Measurements from ENCODE around the gene UBE2J1.
A peak's percentile ranks its signal among the peaks of the same experiment; 100 is the strongest.

UBE2J1 gene

DNA sequence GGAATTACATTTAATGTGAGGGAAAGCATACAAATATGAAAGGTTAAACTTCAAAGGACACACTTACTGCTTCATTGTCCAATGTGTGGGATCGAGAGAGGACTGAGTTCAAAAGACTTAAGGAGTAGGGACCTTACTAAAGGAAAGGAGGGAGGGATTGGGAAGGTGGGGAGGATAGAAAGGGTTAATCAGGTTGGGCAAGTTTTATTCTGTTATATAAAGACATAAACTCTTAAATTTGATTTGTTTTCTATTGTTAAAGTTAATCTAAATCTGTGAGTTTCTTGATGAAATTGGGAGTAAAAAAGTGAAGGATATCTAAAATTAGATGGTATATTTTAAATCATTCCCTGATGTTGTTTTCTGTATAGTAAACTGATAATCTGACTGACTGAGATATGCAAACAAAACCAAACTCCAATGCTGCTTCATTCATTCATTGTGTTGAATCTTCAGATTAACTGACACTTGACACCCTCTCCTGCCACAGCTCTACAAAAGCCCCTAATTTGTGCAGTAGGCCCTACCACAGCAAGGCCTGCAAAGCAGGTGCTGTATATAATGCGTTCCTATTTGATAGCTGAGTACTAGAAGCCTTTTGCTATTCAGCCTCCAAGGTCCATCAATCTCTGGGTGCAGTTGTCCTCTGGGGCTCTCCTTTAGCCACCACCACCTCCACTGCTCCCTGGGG, 1.3 kb upstream of the UBE2J1 start:
- TF ChIP-seq POLR2A (IDR thresholded peaks at IDR 0.05; ENCODE audit: low read length): no peak
- no peak for TF ChIP-seq GATA1 (IDR thresholded peaks at IDR 0.05; ENCODE audit: low read depth, low read length)
- peak in 1 of 2 experiments; percentile 20 for DNase-seq

DNA sequence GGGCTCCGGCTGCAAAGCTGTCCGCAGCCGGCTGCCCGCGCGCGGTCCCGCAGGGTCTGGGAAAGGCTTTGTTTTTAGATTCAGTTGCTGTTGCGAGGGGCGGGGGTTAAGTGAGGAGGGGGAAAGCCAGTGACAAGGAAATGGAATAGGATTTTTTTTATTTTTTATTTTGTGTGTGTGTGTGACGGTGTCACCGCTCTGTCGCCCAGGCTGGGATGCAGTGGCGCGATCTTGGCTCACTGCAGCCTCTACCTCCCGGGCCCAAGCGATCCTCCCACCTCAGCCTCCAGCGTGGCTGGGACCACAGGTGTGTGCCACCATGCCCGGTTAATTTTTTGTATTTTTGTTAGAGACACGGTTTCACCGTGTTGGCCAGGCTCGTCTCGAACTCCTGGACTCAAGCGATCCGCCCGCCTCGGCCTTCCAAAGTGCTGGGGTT, 615 bp upstream of the UBE2J1 start:
- DNase-seq: no peak

DNA sequence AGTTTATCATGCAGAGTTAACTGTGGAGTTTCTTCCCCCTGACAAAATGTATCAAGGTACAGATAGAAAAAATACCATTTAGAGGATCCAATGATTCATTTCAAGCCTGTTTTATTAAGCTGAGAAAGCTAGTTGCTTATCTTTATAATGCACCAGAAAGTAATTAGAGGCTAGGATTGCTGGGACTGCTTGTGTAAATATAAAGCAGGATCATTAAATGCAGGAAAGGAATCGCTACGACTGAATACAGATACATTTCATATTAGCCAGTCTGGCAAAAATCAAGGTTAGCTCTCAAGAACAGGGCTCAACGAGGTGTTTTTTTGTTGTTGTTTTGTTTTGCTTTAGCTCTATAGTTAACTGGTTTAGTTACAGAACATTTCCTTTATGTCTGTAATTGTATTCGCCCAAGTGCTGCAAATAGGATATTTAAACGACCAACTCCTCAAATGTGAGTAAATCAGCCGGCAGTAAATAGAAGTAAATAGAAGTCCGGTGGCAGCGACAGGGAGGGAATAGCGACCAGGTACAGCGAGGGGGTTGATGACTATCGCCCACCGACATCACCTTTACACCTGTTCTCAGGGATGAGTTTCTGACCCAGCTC, 748 bp downstream of the UBE2J1 start:
- TF ChIP-seq GATA1 (IDR thresholded peaks at IDR 0.05; ENCODE audit: low read depth, low read length) (no peak), POLR2A (IDR thresholded peaks at IDR 0.05; ENCODE audit: low read length) (no peak)
- DNase-seq: no peak

More for the DNA sequence above, 615 bp upstream of the UBE2J1 start:
- TF ChIP-seq GATA1 (IDR thresholded peaks at IDR 0.05; ENCODE audit: low read depth, low read length): no peak
- no peak for TF ChIP-seq POLR2A (IDR thresholded peaks at IDR 0.05; ENCODE audit: low read length)

DNA sequence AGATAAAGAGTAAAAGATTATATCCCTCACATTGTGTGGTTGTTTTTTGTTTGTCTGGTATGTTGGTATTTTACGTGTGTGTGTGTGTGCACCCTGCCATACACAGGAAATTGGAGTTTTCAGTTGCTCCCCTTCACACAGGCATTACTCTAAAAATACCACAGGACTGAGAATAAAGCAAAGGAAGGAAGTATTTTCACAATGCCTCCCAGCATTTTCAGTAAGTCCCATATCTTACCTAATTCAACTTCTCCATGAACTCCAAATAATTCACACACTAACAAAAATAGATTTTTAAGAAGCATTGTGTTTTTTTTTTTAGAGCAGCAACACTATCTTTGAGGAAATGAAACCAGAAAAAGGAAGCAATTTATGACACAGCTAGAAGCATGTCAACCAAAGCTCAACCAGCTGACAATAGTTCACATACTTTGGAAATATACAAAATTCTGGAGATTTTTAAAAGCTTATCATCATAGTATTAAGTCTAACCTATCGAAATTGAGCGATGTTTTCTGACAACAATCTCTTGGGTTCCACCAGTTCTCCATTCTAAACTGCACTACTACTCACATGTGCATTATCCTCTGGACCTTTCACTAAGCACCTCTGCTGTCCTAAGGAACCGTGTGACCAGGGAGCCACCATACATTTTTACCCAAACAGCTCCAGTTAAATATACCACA, 2.1 kb downstream of the UBE2J1 start:
- no peak for TF ChIP-seq POLR2A (IDR thresholded peaks at IDR 0.05; ENCODE audit: low read length)
- no peak for TF ChIP-seq GATA1 (IDR thresholded peaks at IDR 0.05; ENCODE audit: low read depth, low read length)
- DNase-seq: peak; percentile 18 to 28

DNA sequence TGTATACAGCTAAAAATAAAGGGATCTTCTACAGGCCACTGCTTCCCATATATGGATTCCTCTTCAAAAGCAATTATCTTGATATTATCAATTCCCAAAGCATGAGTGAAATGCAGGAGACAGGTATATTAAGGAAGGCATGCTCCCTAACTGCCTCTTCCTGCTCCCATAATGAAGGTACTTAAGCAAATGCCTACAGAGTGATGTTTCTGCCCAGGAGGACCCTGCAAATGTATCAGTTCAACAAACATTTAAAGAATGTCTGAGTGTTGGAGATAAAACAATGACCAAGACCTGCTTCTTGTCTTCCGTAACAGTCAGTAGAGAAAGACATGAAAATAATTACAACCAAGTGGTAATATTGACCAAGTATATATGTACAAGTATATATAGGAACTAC, 4.2 kb downstream of the UBE2J1 start:
- TF ChIP-seq POLR2A (IDR thresholded peaks at IDR 0.05; ENCODE audit: low read length) (no peak), GATA1 (IDR thresholded peaks at IDR 0.05; ENCODE audit: low read depth, low read length) (no peak)
- no peak for DNase-seq

DNA sequence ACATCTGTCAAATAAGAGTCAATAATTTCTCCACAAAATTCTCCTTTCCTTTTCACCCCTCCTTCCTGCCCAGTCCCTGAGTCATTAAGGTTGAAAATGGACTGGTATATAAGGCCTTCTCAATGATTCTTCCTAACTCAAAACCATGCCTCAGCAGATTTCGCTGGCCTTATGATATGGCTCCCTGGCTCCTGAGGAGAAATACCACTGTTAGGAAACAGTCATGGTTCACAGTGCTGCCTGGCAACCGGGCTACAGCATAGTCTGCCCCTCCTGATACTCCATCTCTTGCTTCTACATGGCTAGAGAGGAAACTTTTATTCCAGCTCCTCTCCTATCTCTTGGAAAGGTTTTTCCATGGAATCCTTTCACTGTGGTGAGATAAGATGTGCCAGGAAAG, 4.7 kb downstream of the UBE2J1 start:
- DNase-seq: peak; percentile 9 to 12
- no peak for TF ChIP-seq POLR2A (IDR thresholded peaks at IDR 0.05; ENCODE audit: low read length)

DNA sequence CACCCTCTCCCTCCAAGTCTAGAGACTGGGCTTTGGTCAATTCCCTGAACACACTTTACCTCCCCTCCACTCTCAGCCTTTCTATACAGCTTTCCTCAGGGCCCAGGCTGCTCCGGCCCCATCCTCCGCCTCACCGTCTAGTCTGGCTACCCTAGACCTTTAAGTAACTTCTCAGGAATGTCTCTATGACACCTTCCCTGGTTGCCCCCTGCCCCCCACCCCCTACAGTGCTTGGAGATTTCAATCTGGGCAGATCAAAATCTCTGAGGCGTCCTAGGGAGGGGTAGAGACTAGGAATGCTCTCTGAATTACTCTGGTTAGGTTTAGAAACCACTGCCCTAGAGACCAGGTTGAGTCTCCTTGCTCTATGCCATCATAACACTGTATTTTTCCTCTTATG, 6.1 kb downstream of the UBE2J1 start:
- DNase-seq: no peak
- TF ChIP-seq POLR2A (IDR thresholded peaks at IDR 0.05; ENCODE audit: low read length): no peak
- TF ChIP-seq GATA1 (IDR thresholded peaks at IDR 0.05; ENCODE audit: low read depth, low read length): no peak

DNA sequence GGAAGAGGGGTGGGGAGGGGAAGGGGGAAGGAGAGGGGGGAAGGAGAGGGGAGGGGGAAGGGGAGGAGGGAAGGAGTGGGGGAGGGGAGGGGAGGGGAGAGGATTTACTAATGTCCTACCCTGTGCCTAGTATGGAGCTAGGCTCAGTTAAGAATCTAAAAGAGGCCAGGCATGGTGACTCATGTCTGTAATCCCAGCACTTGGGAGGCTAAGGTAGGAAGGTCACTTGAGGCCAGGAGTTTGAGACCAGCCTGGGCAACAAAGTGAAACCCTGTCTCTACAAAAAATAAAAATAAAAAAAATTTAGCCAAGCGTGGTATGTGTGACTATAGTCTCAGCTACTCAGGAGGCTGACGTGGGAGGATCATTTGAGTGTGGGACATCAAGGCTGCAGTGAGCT, 13.0 kb downstream of the UBE2J1 start:
- TF ChIP-seq POLR2A (IDR thresholded peaks at IDR 0.05; ENCODE audit: low read length) (no peak), GATA1 (IDR thresholded peaks at IDR 0.05; ENCODE audit: low read depth, low read length) (no peak)
- DNase-seq: no peak

DNA sequence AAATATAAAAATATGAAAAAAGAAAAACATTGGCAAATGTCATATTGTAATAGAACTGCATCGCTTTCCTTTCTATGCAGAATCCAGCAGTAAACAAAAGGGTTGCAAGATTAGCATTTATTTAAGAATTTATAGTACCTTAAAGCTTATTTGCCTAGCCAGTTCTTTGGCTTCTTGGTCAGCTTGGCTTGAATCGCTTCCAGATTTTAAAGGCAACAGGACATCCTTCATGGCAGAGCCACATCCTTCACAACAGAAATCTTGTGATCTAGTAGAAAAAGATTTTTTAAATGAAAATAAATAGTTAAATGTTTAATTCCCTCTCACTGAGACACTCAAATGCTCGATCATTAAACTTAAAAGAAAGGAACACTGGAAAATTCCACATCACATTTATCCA, 17.4 kb downstream of the UBE2J1 start:
- TF ChIP-seq POLR2A (IDR thresholded peaks at IDR 0.05; ENCODE audit: low read length) (no peak), GATA1 (IDR thresholded peaks at IDR 0.05; ENCODE audit: low read depth, low read length) (no peak)
- DNase-seq: no peak

DNA sequence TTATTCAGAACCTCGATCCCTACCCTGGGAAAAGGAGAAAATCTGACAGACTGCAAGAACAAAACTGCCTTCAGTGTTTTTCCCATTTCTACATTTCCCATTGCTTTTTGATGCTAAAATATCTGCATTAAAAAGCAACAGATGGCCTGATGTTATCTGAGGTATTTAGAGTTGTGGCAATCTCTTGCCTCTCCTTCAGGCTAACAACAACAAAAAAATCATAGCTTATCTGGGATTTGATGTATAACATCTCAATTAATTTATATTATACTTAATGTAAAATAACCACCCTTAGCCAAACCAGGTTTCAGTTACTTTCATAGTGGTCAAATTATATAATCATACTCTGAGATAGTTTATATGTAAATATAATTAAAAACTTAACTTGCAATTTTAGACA, 21.6 kb downstream of the UBE2J1 start:
- no peak for DNase-seq
- TF ChIP-seq GATA1 (IDR thresholded peaks at IDR 0.05; ENCODE audit: low read depth, low read length) (no peak), POLR2A (IDR thresholded peaks at IDR 0.05; ENCODE audit: low read length) (no peak)

DNA sequence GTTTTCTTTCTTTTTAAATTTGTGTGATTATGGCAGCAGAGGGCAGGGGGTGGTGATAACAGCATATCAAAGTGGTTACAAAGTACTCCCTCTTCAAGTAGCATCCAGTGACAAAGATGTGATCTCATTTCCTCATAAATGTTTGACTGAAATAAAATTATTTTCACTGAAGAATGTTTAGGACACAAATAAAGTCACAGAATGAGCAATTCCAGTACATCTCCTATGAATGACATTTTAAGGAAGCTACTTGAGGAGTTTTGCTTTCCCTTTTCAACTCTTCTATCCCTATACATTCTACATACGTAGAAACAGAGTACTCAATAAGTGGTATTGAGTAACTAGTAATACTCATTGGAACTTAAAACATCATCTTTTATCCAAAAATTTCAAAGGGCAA, 23.5 kb downstream of the UBE2J1 start:
- DNase-seq: no peak
- no peak for TF ChIP-seq GATA1 (IDR thresholded peaks at IDR 0.05; ENCODE audit: low read depth, low read length)
- no peak for TF ChIP-seq POLR2A (IDR thresholded peaks at IDR 0.05; ENCODE audit: low read length)

DNA sequence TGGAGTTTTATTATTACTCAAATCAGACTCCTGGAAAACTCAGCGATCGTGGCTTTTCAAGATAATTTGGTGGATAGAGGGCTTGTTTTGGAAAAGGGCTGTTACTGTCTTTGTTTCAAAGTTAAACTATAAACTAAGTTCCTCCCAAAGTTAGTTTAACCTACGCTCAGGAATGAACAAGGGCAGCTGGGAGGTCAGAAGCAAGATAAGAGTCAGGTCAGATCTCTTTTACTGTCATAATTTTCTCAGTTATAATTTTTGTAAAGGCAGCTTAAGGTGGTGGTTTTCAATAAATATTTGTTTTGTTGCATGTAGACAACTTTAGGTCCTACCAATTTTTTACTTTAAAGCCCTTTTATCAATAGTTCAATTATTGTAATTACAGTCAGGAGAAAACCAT, 28.2 kb downstream of the UBE2J1 start:
- TF ChIP-seq GATA1 (IDR thresholded peaks at IDR 0.05; ENCODE audit: low read depth, low read length) (no peak), POLR2A (IDR thresholded peaks at IDR 0.05; ENCODE audit: low read length) (no peak)
- DNase-seq: no peak

DNA sequence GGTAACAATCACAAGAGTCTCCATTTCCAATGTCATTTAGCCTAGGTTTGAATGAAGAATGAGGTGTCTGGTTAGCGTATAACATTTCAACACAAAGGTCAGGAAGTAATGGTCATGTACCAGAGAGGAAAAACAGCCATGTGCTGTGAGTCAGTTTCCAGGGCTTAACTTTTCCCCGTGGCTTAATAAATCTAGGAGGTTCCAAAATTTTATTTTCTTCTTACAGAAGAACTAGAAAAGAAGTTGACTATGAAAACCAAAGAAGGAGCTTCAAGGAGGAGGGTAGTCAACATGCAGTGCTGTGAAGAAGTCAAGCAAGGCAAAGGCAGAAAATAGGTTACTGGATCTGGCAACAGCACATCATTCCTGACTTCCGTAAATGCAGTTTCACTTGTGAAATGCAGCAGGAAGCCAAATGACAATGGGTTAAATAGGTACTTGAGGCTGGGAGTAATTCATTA, 29.0 kb downstream of the UBE2J1 start:
- DNase-seq: no peak
- TF ChIP-seq POLR2A (IDR thresholded peaks at IDR 0.05; ENCODE audit: low read length) (no peak), GATA1 (IDR thresholded peaks at IDR 0.05; ENCODE audit: low read depth, low read length) (no peak)

DNA sequence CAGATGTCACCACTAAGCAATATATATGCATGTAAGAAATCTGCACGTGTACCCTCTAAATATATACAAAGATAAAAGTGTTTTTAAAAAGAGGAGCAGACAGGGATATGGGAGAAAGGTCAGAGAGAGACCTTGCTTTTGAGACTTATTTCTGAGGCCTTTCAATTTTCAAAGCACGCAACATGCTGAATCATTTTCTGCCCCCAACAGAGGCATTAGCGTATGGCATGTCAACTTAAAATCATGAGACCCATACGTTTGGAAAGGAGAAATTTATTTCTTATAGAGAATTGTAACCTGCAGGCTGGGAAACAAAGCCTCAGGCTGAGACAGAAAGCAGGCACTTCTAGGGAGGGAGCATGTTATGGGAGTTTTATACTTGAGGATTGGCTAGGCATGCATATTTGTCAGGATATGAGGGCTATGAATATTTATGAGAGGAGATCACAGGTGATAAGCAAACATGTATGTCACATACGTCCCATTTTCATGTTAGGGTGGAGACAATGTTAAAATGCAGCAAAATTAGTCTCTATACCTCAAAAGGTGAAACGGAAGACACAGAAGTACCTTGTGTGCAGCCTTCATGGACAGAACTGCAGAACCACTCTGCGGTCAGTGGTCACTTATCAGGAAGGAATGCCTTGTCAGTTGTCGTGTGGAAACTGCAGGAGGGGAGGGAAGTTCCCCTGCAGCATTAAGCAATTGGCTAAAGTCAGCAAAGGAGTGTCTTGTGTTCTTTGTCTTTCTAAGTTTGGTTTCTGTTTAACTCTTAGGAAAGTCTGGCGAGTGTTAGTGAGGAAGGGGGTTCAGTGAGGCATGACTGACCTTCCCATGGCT, 31.2 kb downstream of the UBE2J1 start:
- DNase-seq: peak; percentile 23 to 70

More for the DNA sequence above, 31.2 kb downstream of the UBE2J1 start:
- TF ChIP-seq POLR2A (IDR thresholded peaks at IDR 0.05; ENCODE audit: low read length) (peak; percentile 29), GATA1 (IDR thresholded peaks at IDR 0.05; ENCODE audit: low read depth, low read length) (no peak)
